ENCODE data around the gene CENPV. TPM values are rescaled to one million over a fixed set of nuclear protein-coding genes. Genes with fewer than 3 reads are reported as not detected.

The CENPV gene
- total and polyA plus RNA-seq, 2 of the 13 experiments (the other 11 are each of a cell fraction or from before 2014, with no cell fraction given): 193 to 292 TPM

GRCh38 chr17:16377941-16378341 is 24.7 kb upstream of the CENPV start (continued):
- TF ChIP-seq ZNF572 (CRISPR knock-in tag; IDR thresholded peaks at IDR 0.05): no peak
- TF ChIP-seq ZNF276 (CRISPR knock-in tag; IDR thresholded peaks at IDR 0.05; ENCODE audit: low read depth): no peak
- no peak for TF ChIP-seq DDIT3 (CRISPR knock-in tag; IDR thresholded peaks at IDR 0.05)
- TF ChIP-seq ZNF563 (CRISPR knock-in tag; IDR thresholded peaks at IDR 0.05): no peak
- no peak for TF ChIP-seq ZNF552 (CRISPR knock-in tag; IDR thresholded peaks at IDR 0.05; ENCODE audit: borderline replicate concordance)
- no peak for TF ChIP-seq ZNF770 (CRISPR knock-in tag; IDR thresholded peaks at IDR 0.05)
- no peak for TF ChIP-seq ZNF737 (CRISPR knock-in tag; IDR thresholded peaks at IDR 0.05; ENCODE audit: borderline replicate concordance)
- peak; percentile 72; the same call in 1 of the 2 replicates for TF ChIP-seq ZBTB34 (CRISPR knock-in tag; IDR thresholded peaks at IDR 0.05)
- TF ChIP-seq IRX3 (CRISPR knock-in tag; IDR thresholded peaks at IDR 0.05; ENCODE audit: borderline replicate concordance, low read depth): no peak
- TF ChIP-seq SNAI1 (CRISPR knock-in tag; IDR thresholded peaks at IDR 0.05; ENCODE audit: borderline replicate concordance): no peak

Measured in HepG2 (cell line).